HCT116 (cell line): ENCODE results near the gene FLT4. TPM values are rescaled to one million over a fixed set of nuclear protein-coding genes. Genes with fewer than 3 reads are reported as not detected.

Experiments
- ATAC-seq: fragments of 200-7000 bp; cut with Tn5 transposase; 2 replicates; pipeline ENCODE4 v1.9.1; 2020; ENCODE audit warnings: mild to moderate bottlenecking, moderate library complexity
- BruUV-seq: library from RNA; stranded (reverse); fragments of 400-500 nt; replicated peaks from 2 replicates; lab custom pipeline; 2021; lab: Mats Ljungman, UMichigan
- CTCF ChIA-PET: fragments of 300-600 bp; sonication (Branson Sonifier 250); formaldehyde crosslinking; loops from one replicate; lab custom pipeline; 2021; ENCODE audit warnings: antibody characterized with exemption; lab: Charles Lee
- POLR2A ChIA-PET: fragments of 300-600, 350-600 bp; sonication (Branson Sonifier 250); formaldehyde crosslinking; loops from one replicate; lab custom pipeline; 2021; ENCODE audit warnings: antibody characterized with exemption; lab: Charles Lee
- RAD21 ChIA-PET, 2 experiments: fragments of 300-600 bp; sonication (Branson Sonifier 250); formaldehyde crosslinking; loops; one replicate each; lab custom pipeline; 2023; ENCODE audit warnings: low total read pairs in 2 of 2; ENCODE audit not compliant: uncharacterized antibody in 2 of 2, unreplicated experiment in 2 of 2, low non-redundant PET in 1 of 2; lab: Charles Lee
- DNase-seq: peaks from one replicate; pipeline ENCODE4 v3.0.0-alpha.2; 2010; ENCODE audit warnings: low read depth, low spot score
- H2AFZ ChIP-seq: fragments of 200-600 bp; shearing (Covaris generic), sonication (generic); 2 replicates; pipeline ENCODE4 v1.6.1; 2017; ENCODE audit warnings: low read depth, mixed run types, mixed read lengths, antibody characterized with exemption, low read length; ENCODE audit not compliant: poor library complexity, severe bottlenecking
- H3K27ac ChIP-seq: 2 replicates; pipeline ENCODE4 v1.5.1; 2012; ENCODE audit warnings: low read depth, low read length
- H3K27me3 ChIP-seq: fragments of 200-600 bp; sonication (generic); 2 replicates; pipeline ENCODE4 v1.6.1; 2016; ENCODE audit warnings: mixed run types, low read length, mixed read lengths; ENCODE audit not compliant: insufficient read depth
- H3K36me3 ChIP-seq, 2 experiments: fragments of 200-500 bp in 1 of 2; fragments of 200-600 bp in 1 of 2; sonication (Bioruptor generic) in 1 of 2; sonication (generic) in 1 of 2; 2 replicates each; pipeline versions ENCODE4 v1.5.1 to v1.6.1; 2014 to 2016; ENCODE audit warnings: low read length in 2 of 2, inconsistent platforms in 1 of 2, mixed read lengths in 1 of 2, mixed run types in 1 of 2; ENCODE audit not compliant: insufficient read depth in 2 of 2, control insufficient read depth in 1 of 2
- H3K4me1 ChIP-seq, 2 experiments: fragments of 200-600 bp in 1 of 2; sonication (generic) in 1 of 2; 2 replicates each; pipeline versions ENCODE4 v1.5.1 to v1.6.1; 2012 to 2017; ENCODE audit warnings: low read length in 2 of 2, inconsistent platforms in 1 of 2, mild to moderate bottlenecking in 1 of 2, mixed read lengths in 1 of 2, mixed run types in 1 of 2, moderate library complexity in 1 of 2; ENCODE audit not compliant: insufficient read depth in 2 of 2, control insufficient read depth in 1 of 2
- H3K4me2 ChIP-seq: fragments of 200-600 bp; sonication (generic); 2 replicates; pipeline ENCODE4 v1.6.1; 2017; ENCODE audit warnings: mixed run types, low read length, mixed read lengths
- H3K4me3 ChIP-seq, 2 experiments: fragments of 200-600 bp in 1 of 2; sonication (generic) in 1 of 2; replicated peaks in 1 of 2; 2 replicates each; pipeline ENCODE4 v1.5.1; 2011 to 2016; ENCODE audit warnings: low read length in 2 of 2, control low read depth in 1 of 2, low read depth in 1 of 2, mild to moderate bottlenecking in 1 of 2, mixed read lengths in 1 of 2, mixed run types in 1 of 2
- H3K79me2 ChIP-seq: fragments of 200-600 bp; sonication (generic); 2 replicates; pipeline ENCODE4 v1.6.1; 2017; ENCODE audit warnings: mild to moderate bottlenecking, mixed run types, low read length, moderate library complexity, mixed read lengths; ENCODE audit not compliant: insufficient read depth
- H3K9ac ChIP-seq: fragments of 200-600 bp; sonication (generic); 2 replicates; pipeline ENCODE4 v1.6.1; 2016; ENCODE audit warnings: low read length, mixed read lengths
- H3K9me2 ChIP-seq: fragments of 200-600 bp; sonication (generic), shearing (Covaris generic); 2 replicates; pipeline ENCODE4 v1.6.1; 2017; ENCODE audit warnings: mixed run types, mild to moderate bottlenecking, moderate library complexity; ENCODE audit not compliant: insufficient read depth
- H3K9me3 ChIP-seq, 2 experiments: fragments of 200-500 bp in 1 of 2; fragments of 200-600 bp in 1 of 2; sonication (Bioruptor generic) in 1 of 2; sonication (generic) in 1 of 2; 2 replicates each; pipeline ENCODE4 v1.6.1; 2014 to 2017; ENCODE audit warnings: low read length in 2 of 2, mixed read lengths in 2 of 2, inconsistent platforms in 1 of 2, low read depth in 1 of 2, mild to moderate bottlenecking in 1 of 2, mixed run types in 1 of 2, moderate library complexity in 1 of 2; ENCODE audit not compliant: control insufficient read depth in 1 of 2, insufficient read depth in 1 of 2
- H4K20me1 ChIP-seq: fragments of 200-600 bp; sonication (generic), shearing (Covaris generic); 2 replicates; pipeline ENCODE4 v1.6.1; 2017; ENCODE audit warnings: mixed run types, mild to moderate bottlenecking, moderate library complexity; ENCODE audit not compliant: insufficient read depth
- ATF3 ChIP-seq: IDR thresholded peaks from 2 replicates; pipeline ENCODE4 v1.6.1; 2012
- CEBPB ChIP-seq: IDR thresholded peaks from 2 replicates; pipeline ENCODE4 v1.6.1; 2012; ENCODE audit warnings: low read depth
- CTCF ChIP-seq, 3 experiments: fragments of 200-600 bp in 1 of 3; sonication (generic) in 1 of 3; IDR thresholded peaks in 2 of 3; conservative IDR thresholded peaks in 1 of 3; 2 replicates each; pipeline ENCODE4 v1.5.1; 2012 to 2017; ENCODE audit warnings: low read depth in 2 of 3, low read length in 2 of 3, antibody characterized with exemption in 1 of 3, borderline replicate concordance in 1 of 3, control low read depth in 1 of 3, mild to moderate bottlenecking in 1 of 3, mixed read lengths in 1 of 3, mixed run types in 1 of 3, moderate library complexity in 1 of 3; ENCODE audit not compliant: insufficient read depth in 1 of 3
- EZH2 ChIP-seq: fragments of 200-600 bp; sonication (generic); IDR thresholded peaks from 2 replicates; pipeline ENCODE4 v1.6.1; 2017; ENCODE audit warnings: antibody characterized with exemption, mixed run types
- EZH2phosphoT487 ChIP-seq: fragments of 200-600 bp; IDR thresholded peaks from 2 replicates; pipeline ENCODE4 v1.6.1; 2018; ENCODE audit warnings: antibody characterized with exemption, borderline replicate concordance
- REST ChIP-seq: IDR thresholded peaks from 2 replicates; pipeline ENCODE4 v1.6.1; 2012; ENCODE audit warnings: low read depth
- SP1 ChIP-seq: IDR thresholded peaks from 2 replicates; pipeline ENCODE4 v1.6.1; 2012; ENCODE audit warnings: low read depth
- intact Hi-C: fragments of 100-400 bp; cut with micrococcal nuclease; formaldehyde crosslinking; loops from 2 replicates; pipeline ENCODE4 v1.10.0; 2022
- total RNA-seq: library from RNA; stranded (reverse); gene quantifications from one replicate; pipeline ENCODE4 v1.2.1, GENCODE V29; 2021; ENCODE audit not compliant: unreplicated experiment

Gene FLT4
- total RNA-seq, 1 experiment from 2014 or later: 0.17 TPM

GRCh38 chr5:180632768-180633167 lies 16.6 kb downstream of the FLT4 start:
- no peak for ATAC-seq
- ChIA-PET CTCF (no interaction called here), POLR2A (no interaction called here), RAD21 (no interaction called here)
- DNase-seq: no peak
- H3K27me3 ChIP-seq: no peaks in the 10 kb centered on the region
- H3K36me3 ChIP-seq: no peaks in the 10 kb centered on the region
- H3K9me2 ChIP-seq: no peaks in the 10 kb centered on the region
- TF ChIP-seq ATF3 (no peak), SP1 (no peak), EZH2phosphoT487 (no peak), REST (no peak), CTCF (IDR thresholded peaks at IDR 0.05 in 2 of 3, conservative IDR thresholded peaks at IDR 0.05 in 1 of 3; ENCODE audit: borderline replicate concordance in 1 of 3, insufficient read depth in 1 of 3, low read depth in 2 of 3, low read length in 2 of 3) (no peak), EZH2 (no peak), CEBPB (no peak)
- no peaks in the 10 kb centered on the region for H3K9me3 ChIP-seq
- H3K4me3 ChIP-seq: no peak overlapping the region
- intact Hi-C loops: no loop called here
- no peak overlapping the region for H3K4me2 ChIP-seq
- BruUV-seq: no TSS peak
- H3K9ac ChIP-seq: no peak overlapping the region
- no peaks in the 10 kb centered on the region for H4K20me1 ChIP-seq
- no peak overlapping the region for H3K27ac ChIP-seq
- no peaks in the 10 kb centered on the region for H3K4me1 ChIP-seq
- no peaks in the 10 kb centered on the region for H3K79me2 ChIP-seq
- H2AFZ ChIP-seq: no peak overlapping the region
